HuH-7 (cell line): ENCODE data around the gene GLIS2.

ENCODE experiments used
- DNase-seq: peaks from one replicate; pipeline ENCODE4 v3.0.0; 2011; ENCODE audit warnings: low spot score

Gene GLIS2

GRCh38 chr16:4371357-4372000 is 55.6 kb downstream of the GLIS2 start, which contains the start of gene VASN:
Gene VASN, plus strand, starts transcription at chr16:4371848. Its CDS starts 9,030 bp downstream, at chr16:4380878.
- peak; percentile 97 for DNase-seq

GRCh38 chr16:4372001-4372577 is 56.2 kb downstream of the GLIS2 start:
- DNase-seq = no peak

- DNase-seq = peak; percentile 81
These were observed 56.9 kb downstream of the GLIS2 start for GRCh38 chr16:4372578-4373355.

- no peak for DNase-seq
These were observed 57.6 kb downstream of the GLIS2 start for GRCh38 chr16:4373356-4373908.

- DNase-seq = no peak
These were observed 58.3 kb downstream of the GLIS2 start for GRCh38 chr16:4373909-4374742.

- DNase-seq = no peak
These were observed 59.9 kb downstream of the GLIS2 start for GRCh38 chr16:4375717-4376116.

GRCh38 chr16:4376126-4376892 is 60.4 kb downstream of the GLIS2 start:
- no peak for DNase-seq

GRCh38 chr16:4376893-4377572 is 61.2 kb downstream of the GLIS2 start:
- no peak for DNase-seq

GRCh38 chr16:4377573-4378154 is 61.8 kb downstream of the GLIS2 start:
- no peak for DNase-seq

GRCh38 chr16:4378161-4378666 is 62.3 kb downstream of the GLIS2 start:
- no peak for DNase-seq

- no peak for DNase-seq
These were observed 63.3 kb downstream of the GLIS2 start for GRCh38 chr16:4378999-4379690.

- no peak for DNase-seq
These were observed 64.5 kb downstream of the GLIS2 start for GRCh38 chr16:4380119-4381063.

- DNase-seq = no peak
These were observed 65.4 kb downstream of the GLIS2 start for GRCh38 chr16:4381072-4381934.

GRCh38 chr16:4381935-4382794 is 66.3 kb downstream of the GLIS2 start:
- DNase-seq = no peak

GRCh38 chr16:4382795-4383357 is 67.0 kb downstream of the GLIS2 start:
- DNase-seq = no peak
